Measurements from ENCODE around the gene DECR2. TPM values are rescaled to one million over a fixed set of nuclear protein-coding genes. Genes with fewer than 3 reads are reported as not detected.

Gene DECR2, protein sequence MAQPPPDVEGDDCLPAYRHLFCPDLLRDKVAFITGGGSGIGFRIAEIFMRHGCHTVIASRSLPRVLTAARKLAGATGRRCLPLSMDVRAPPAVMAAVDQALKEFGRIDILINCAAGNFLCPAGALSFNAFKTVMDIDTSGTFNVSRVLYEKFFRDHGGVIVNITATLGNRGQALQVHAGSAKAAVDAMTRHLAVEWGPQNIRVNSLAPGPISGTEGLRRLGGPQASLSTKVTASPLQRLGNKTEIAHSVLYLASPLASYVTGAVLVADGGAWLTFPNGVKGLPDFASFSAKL
- total RNA-seq = 19.0 and 21.2 TPM in 2 replicates

GRCh38 chr16:401468-402348 is at the start of gene DECR2:
Gene DECR2 (plus strand): TSS chr16:401885. CDS start chr16:401964, 79 bp downstream.

DNA sequence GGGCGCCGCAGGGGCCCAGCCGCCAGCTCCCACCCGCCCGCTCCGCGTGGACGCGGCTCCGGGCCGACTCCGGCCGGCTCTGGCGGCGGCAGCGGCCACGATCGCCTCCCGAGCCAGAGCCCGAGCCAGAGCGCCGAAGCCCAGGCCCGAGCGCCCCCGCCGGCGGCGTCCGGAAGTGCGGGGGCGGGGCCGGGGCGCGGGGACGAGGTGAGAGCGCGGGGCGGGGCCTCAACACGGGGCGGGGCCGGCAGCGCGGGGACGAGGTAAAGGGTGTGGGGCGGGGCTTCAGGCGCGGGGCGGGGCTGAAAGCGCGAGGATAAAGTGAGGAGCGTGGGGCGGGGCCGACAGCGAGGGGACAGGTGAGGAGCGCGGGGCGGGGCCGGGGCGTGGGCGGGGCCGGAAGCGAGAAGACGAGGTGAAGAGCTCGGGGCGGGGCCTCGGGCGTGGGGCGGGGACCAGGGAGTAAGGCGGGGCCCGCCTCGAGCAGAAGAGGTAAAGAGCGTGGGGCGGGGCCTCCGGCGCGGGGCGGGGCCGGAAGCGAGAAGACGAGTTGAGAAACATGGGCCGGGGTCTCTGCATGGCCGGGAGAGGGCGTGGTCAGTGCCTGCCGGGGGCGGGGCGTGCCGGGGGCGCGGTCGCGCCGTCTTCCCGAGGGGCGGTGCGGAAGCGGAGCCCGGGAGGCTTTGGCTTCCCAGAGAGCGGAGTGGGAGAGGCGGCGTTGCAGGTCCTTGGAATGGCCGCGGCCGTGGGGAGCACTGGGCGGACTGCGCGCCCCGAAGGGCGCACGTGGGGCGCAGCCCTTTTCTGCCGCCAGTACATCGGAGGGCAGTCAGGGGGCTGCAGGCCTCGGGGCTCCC is 48.9 kb upstream of the DECR2 start, which contains the start of gene AXIN1:
AXIN1 (minus strand) TSS at position 177 of the 857 bp plus-strand sequence. CDS start 5,698 bp downstream, outside the sequence.

GRCh38 chr16:370443-370842 is 31.2 kb upstream of the DECR2 start, which contains the start of gene MRPL28:
Gene MRPL28 (minus strand): TSS chr16:370538. CDS start chr16:370218, 320 bp downstream.

DNA sequence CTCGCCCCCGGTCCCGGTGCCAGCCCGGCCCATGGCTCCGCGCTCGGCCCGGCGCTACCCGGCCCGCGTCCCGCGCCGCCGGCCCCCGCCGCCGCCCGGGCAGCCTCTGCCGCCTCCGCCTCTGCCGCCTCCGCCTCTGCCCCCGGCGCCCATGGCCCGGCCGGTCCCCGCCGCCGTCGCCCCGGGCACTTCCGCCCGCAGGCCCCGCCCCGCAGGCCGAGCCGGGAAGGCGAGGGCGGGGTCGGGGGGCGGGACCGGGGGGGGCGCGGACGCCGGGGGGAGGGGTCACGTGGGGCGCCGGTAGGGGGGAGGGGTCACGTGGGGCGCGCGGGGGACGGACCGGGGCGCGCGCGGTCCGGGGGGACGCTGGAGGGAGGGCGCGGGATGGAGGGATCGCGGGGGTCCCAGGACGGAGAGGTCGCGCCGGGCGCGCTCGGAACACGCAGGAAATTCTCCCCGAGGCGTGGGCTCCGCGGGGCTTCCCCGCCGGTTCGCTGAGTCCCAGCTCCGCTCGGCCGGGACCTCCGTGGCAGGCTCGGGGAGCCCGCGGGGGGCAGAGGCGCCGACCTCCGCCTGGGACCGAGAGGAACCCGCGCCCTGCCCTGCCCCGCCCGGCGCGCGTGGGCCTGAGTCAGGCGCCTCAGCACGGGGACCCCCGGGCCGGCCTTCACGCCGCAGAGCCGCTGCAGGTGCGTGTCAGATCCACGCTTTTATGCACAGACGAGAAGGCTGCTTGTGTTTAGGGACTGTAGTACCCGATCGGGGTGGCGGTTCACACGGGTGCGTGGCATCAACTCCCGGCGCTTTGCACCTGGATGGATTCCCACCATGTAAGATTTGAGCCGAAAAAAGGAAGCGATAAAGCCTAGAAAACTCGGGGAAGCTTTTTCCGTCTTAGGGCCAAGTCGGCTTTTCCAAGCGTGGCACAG is 19.6 kb upstream of the DECR2 start, which contains the start of gene PGAP6:
PGAP6 (minus strand) TSS at position 190 of the 929 bp plus-strand sequence; CDS start at position 33, 157 bp downstream.

GRCh38 chr16:397135-397661 is 4.5 kb upstream of the DECR2 start, which contains the start of gene NME4:
Gene NME4 (plus strand): TSS chr16:397199. CDS start chr16:397223, 24 bp downstream.

GRCh38 chr16:425082-425718 is 23.5 kb downstream of the DECR2 start, which contains the start of gene RAB11FIP3:
Gene RAB11FIP3 (plus strand): TSS chr16:425649. CDS start chr16:426007, 358 bp downstream.

Small RNAs within 50 kb of the gene (small RNA-seq; reads per million reads assigned to genes)
- not detected for gene RF00019

Other genes with a start within 250 kb of the DECR2 start
- gene HBZ, start 249.2 kb upstream of the DECR2 start, total RNA-seq = not detected in 2 replicates
- gene HBM, start 235.9 kb upstream of the DECR2 start, total RNA-seq = not detected in 2 replicates
- gene HBA2, start 229.0 kb upstream of the DECR2 start, total RNA-seq = not detected in 2 replicates
- gene HBA1, start 225.2 kb upstream of the DECR2 start, total RNA-seq = not detected in 2 replicates
- 1.1 and 1.3 TPM in 2 replicates for gene HBQ1, start 221.4 kb upstream of the DECR2 start, total RNA-seq
- gene LUC7L, start 172.4 kb upstream of the DECR2 start, total RNA-seq = 42.5 and 45.9 TPM in 2 replicates
- gene FAM234A, start 167.1 kb upstream of the DECR2 start, total RNA-seq = 83.6 and 104 TPM in 2 replicates
- gene RGS11, start 125.9 kb upstream of the DECR2 start, total RNA-seq = 1.7 and 2.9 TPM in 2 replicates
- 0.57 and 2.3 TPM in 2 replicates for gene ARHGDIG, start 121.3 kb upstream of the DECR2 start, total RNA-seq
- gene PDIA2, start 118.7 kb upstream of the DECR2 start, total RNA-seq = 0.65 TPM in 1 of 2 replicates, not detected in the other
- 23.2 and 25.1 TPM in 2 replicates for gene AXIN1, start 49.2 kb upstream of the DECR2 start, total RNA-seq
- gene MRPL28, start 31.3 kb upstream of the DECR2 start, total RNA-seq = 91.2 and 127 TPM in 2 replicates
- gene PGAP6, start 19.9 kb upstream of the DECR2 start, total RNA-seq = 84.4 and 129 TPM in 2 replicates
- gene NME4, start 4.7 kb upstream of the DECR2 start, total RNA-seq = 99.6 and 146 TPM in 2 replicates
- gene RAB11FIP3, start 23.8 kb downstream of the DECR2 start, total RNA-seq = 27.4 and 37.9 TPM in 2 replicates
- gene CAPN15, start 125.8 kb downstream of the DECR2 start, total RNA-seq = 56.2 and 61.2 TPM in 2 replicates
- not detected in 2 replicates for gene PRR35, start 158.5 kb downstream of the DECR2 start, total RNA-seq
- gene NHLRC4, start 165.1 kb downstream of the DECR2 start, total RNA-seq = 2.4 and 2.9 TPM in 2 replicates
- 28.4 and 45.1 TPM in 2 replicates for gene PIGQ, start 168.1 kb downstream of the DECR2 start, total RNA-seq
- gene RAB40C, start 188.2 kb downstream of the DECR2 start, total RNA-seq = 15.0 and 17.0 TPM in 2 replicates
- under 0.01 and 0.19 TPM in 2 replicates for gene WFIKKN1, start 229.1 kb downstream of the DECR2 start, total RNA-seq
- 90.8 and 142 TPM in 2 replicates for gene METTL26, start 234.4 kb downstream of the DECR2 start, total RNA-seq
- 14.0 and 20.9 TPM in 2 replicates for gene MCRIP2, start 239.9 kb downstream of the DECR2 start, total RNA-seq
- 15.9 and 18.6 TPM in 2 replicates for gene WDR90, start 247.5 kb downstream of the DECR2 start, total RNA-seq

Data from vein endothelial cell (primary cell).